Esophagus muscularis mucosa (tissue), 4 donors: ENCODE results near the gene PRCP. TPM values are rescaled to one million over a fixed set of nuclear protein-coding genes. Genes with fewer than 3 reads are reported as not detected.

Experiments used
- DNase-seq: peaks from one replicate; pipeline ENCODE4 v3.0.0-alpha.2; 2017; ENCODE audit errors: extremely low spot score
- H3K27ac ChIP-seq, 4 donors: fragments of 200-600 bp; sonication (generic); replicated peaks in 1 of 4; 1 replicate in 3 of 4; 2 replicates in 1 of 4; pipeline ENCODE4 v1.5.1; 2016 to 2019; ENCODE audit warnings: mild to moderate bottlenecking in 1 of 4
- H3K27me3 ChIP-seq, 4 donors: fragments of 200-600 bp; sonication (generic); one replicate each; pipeline versions ENCODE4 v1.5.1 to v1.6.0; 2016 to 2019
- H3K36me3 ChIP-seq, 4 donors: fragments of 200-600 bp; sonication (generic); one replicate each; pipeline ENCODE4 v1.5.1; 2016 to 2019
- H3K4me1 ChIP-seq, 4 donors: fragments of 200-600 bp; sonication (generic); one replicate each; pipeline ENCODE4 v1.5.1; 2016 to 2019
- H3K4me3 ChIP-seq, 4 donors: fragments of 200-600 bp; sonication (generic); 1 replicate in 2 of 4; 2 replicates in 2 of 4; pipeline ENCODE4 v1.5.1; 2016 to 2019; ENCODE audit warnings: mild to moderate bottlenecking in 4 of 4, moderate library complexity in 1 of 4
- H3K9me3 ChIP-seq, 4 donors: fragments of 200-600 bp; sonication (generic); 1 replicate in 3 of 4; 2 replicates in 1 of 4; pipeline ENCODE4 v1.5.1; 2016 to 2019
- EP300 ChIP-seq: sonication (generic); formaldehyde crosslinking; IDR thresholded peaks from one replicate; pipeline ENCODE4 v1.6.1; 2017; ENCODE audit warnings: antibody characterized with exemption
- POLR2A ChIP-seq: fragments of 450-650 bp; IDR thresholded peaks from one replicate; pipeline ENCODE4 v1.6.1; 2017; ENCODE audit warnings: antibody characterized with exemption, moderate library complexity, mild to moderate bottlenecking, low read depth
- POLR2AphosphoS5 ChIP-seq, 2 donors: sonication (generic); formaldehyde crosslinking; IDR thresholded peaks; one replicate each; pipeline ENCODE4 v1.6.1; 2017; ENCODE audit warnings: antibody characterized with exemption in 2 of 2
- WGBS: methylation state at CpG from one replicate; pipeline ENCODE4 v1.1.5; 2018; 5-methylcytosine and 5-hydroxymethylcytosine counted together
- intact Hi-C: fragments of 100-400 bp; cut with DNase I; formaldehyde crosslinking; loops from one replicate; pipeline ENCODE4 v1.15.1; 2023
- total RNA-seq, 4 donors: library from RNA; depleted of rRNA; stranded (reverse); fragments of >200 nt; gene quantifications; one replicate each; pipeline versions ENCODE4 v1.1.0 to v1.2.1, GENCODE V29; 2016
- TF ChIP-seq, protein P1 (sequence below), 3 experiments: fragments of 200-600 bp in 2 of 3; fragments of 450-650 bp in 1 of 3; sonication (generic) in 2 of 3; IDR thresholded peaks; one replicate each; pipeline ENCODE4 v1.5.1; 2017 to 2019; ENCODE audit warnings: antibody characterized with exemption in 3 of 3, mild to moderate bottlenecking in 2 of 3, moderate library complexity in 1 of 3

Gene PRCP
- total RNA-seq, 4 donors from 2014 or later, result 29.1 to 46.2 (median 35.0) TPM

DNA sequence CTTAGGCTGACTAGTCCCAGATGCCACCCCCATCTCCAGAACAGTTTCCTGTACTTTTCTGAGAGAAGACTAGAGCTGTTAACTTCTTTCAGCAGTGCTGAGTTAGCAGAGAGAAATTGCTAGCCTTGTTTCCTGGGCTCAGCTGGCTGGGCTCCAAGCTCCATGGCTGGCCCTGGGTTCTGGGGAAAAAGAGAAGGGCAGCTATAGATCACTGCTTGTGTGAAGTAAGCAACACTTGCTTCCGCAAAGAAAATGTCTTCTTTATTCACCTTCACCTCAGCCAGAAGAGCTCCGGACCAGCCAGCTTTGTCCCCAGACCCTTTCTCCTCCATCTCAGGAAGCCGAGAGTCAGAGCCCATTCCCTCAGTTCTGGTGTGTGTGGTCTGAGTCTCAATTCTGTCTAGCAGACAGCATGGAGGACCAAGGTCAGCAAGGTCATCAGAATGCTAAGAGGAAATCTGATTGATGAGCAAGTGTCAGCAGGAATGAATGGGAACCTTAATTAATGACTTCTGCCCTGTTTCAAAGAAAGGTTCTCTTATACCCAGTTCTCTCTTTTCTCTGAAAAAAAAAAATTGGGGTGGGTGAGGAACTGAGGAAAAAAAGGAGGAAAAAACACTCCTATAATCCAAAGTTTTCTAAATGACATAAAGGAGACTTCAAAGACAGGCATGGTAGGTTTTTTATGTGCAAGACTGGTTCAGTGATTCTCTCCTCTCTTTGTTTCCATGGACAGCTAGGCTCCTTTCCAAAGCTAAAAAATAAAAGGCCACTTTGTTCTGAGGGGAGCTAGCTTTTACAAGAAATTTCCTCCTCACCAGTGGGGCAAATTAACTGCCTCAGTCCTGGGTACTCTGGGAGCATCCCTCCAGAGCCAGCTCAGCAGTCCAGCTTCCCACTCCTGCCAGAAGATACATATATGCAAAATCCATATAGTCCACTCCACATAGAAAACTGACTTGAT is 103.0 kb downstream of the PRCP start:
- intact Hi-C loops, result no loop called here
- no peak for DNase-seq
- 77% methylated on average over 3 of the region's 3 CpGs for WGBS

DNA sequence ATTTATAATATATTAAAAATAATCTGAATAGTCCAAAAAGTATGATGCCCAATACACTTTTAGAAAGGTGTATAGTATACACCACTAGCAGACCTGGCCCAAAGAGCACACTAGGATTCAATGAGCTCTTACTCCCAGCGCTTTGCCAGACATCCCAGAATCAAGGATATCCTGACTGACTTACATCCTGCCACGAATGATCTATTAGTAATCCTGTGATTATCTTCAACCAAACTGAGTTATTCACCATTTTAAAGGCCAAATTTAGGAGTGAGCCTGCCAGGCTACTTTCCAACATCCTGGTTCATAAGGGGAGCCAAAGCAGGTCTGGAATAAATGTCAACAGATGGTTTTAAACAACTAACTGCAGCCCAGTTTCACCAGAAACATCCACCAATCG is 105.7 kb downstream of the PRCP start:
- intact Hi-C loops, result no loop called here
- TF ChIP-seq EP300 (no peak), POLR2AphosphoS5 (IDR thresholded peaks at IDR 0.05) (no peak), POLR2A (no peak)
- TF ChIP-seq, protein P1, sequence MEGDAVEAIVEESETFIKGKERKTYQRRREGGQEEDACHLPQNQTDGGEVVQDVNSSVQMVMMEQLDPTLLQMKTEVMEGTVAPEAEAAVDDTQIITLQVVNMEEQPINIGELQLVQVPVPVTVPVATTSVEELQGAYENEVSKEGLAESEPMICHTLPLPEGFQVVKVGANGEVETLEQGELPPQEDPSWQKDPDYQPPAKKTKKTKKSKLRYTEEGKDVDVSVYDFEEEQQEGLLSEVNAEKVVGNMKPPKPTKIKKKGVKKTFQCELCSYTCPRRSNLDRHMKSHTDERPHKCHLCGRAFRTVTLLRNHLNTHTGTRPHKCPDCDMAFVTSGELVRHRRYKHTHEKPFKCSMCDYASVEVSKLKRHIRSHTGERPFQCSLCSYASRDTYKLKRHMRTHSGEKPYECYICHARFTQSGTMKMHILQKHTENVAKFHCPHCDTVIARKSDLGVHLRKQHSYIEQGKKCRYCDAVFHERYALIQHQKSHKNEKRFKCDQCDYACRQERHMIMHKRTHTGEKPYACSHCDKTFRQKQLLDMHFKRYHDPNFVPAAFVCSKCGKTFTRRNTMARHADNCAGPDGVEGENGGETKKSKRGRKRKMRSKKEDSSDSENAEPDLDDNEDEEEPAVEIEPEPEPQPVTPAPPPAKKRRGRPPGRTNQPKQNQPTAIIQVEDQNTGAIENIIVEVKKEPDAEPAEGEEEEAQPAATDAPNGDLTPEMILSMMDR (IDR thresholded peaks at IDR 0.05), result no peak
- Histone ChIP-seq H3K9me3 (no peaks in the 10 kb centered on the region), H3K4me1 (peaks cover 0 to 6% (median 2%) of the 10 kb centered on the region in 4 donors), H3K27ac (no peak overlapping the region), H3K36me3 (no peaks in the 10 kb centered on the region), H3K27me3 (no peaks in the 10 kb centered on the region), H3K4me3 (no peak overlapping the region)
- no peak for DNase-seq
- 63% methylated on average over 3 of the region's 3 CpGs for WGBS

More for the DNA sequence above, 103.0 kb downstream of the PRCP start:
- H3K27ac ChIP-seq, result no peak overlapping the region
- no peak overlapping the region for H3K4me3 ChIP-seq
- H3K36me3 ChIP-seq, result no peaks in the 10 kb centered on the region
- H3K27me3 ChIP-seq, result no peaks in the 10 kb centered on the region
- H3K4me1 ChIP-seq, result no peaks in the 10 kb centered on the region
- TF ChIP-seq POLR2A, result no peak
- TF ChIP-seq EP300, result no peak
- TF ChIP-seq POLR2AphosphoS5 (IDR thresholded peaks at IDR 0.05), result no peak
- TF ChIP-seq, protein P1 (IDR thresholded peaks at IDR 0.05), result no peak
- H3K9me3 ChIP-seq, result no peaks in the 10 kb centered on the region

DNA sequence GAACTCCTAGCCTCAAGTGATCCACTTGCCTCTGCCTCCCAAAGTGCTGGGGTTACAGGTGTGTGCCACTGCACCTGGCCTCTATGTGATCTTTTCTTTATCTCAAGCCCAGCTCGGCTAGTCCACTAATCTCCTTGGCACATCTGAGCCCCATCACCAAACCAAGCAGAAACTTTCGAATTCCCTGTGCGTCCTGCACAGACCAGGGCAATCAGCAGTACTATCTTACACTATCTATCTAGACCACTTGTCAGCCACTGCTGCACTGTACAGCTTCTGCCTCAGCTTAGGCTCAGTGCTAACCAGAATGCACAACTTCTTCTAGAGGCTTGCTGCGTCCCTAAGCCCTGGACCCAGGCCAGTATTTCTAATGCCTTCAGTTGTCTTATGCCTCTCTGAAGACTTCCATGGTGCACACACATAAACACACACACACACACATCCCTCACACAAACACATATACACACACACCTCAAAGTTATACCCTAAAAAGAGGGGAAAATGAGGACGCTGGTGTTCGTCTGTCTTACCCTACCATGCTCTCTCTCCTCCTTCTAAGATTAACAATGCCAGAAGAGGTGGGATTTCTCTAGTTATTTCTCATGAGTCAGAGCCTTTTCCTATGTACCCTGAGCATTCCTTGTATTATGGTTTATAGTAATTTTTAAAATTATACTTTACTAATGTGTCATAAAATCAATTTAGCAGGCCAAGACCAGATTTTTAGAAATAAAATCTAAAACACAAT is 107.2 kb downstream of the PRCP start:
- WGBS, result 88% methylated on average over 6 of the region's 6 CpGs
- Histone ChIP-seq H3K36me3 (no peaks in the 10 kb centered on the region), H3K4me3 (no peak overlapping the region), H3K4me1 (peaks cover 0 to 6% (median 2%) of the 10 kb centered on the region in 4 donors), H3K27ac (no peak overlapping the region), H3K9me3 (no peaks in the 10 kb centered on the region), H3K27me3 (no peaks in the 10 kb centered on the region)
- intact Hi-C loops, result no loop called here
- DNase-seq, result no peak
- TF ChIP-seq EP300 (no peak), POLR2A (no peak), POLR2AphosphoS5 (IDR thresholded peaks at IDR 0.05) (no peak)
- TF ChIP-seq, protein P1 (IDR thresholded peaks at IDR 0.05), result no peak

DNA sequence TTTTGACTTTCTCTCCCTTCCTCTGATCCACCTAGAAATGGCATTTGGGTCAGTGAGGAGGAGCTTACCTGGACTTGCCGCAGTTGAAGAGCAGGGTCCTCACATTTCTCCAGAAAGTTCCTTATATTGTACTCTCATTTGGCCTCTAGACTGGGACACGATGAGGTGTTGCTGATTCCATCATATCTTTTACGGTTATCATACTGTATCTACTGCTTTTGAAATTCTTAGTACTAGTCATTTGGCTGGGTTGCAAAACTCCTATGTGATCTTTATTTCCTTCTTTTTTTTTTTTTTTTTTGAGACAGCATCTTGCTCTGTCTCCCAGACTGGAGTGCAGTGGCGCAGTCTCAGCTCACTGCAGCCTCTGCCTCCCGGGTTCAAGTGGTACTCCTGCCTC is 107.9 kb downstream of the PRCP start:
- Histone ChIP-seq H3K27me3 (no peaks in the 10 kb centered on the region), H3K4me3 (no peak overlapping the region), H3K4me1 (peaks cover 0 to 6% (median 2%) of the 10 kb centered on the region in 4 donors), H3K36me3 (no peaks in the 10 kb centered on the region), H3K27ac (no peak overlapping the region), H3K9me3 (no peaks in the 10 kb centered on the region)
- TF ChIP-seq EP300 (no peak), POLR2A (no peak), POLR2AphosphoS5 (IDR thresholded peaks at IDR 0.05) (no peak)
- TF ChIP-seq, protein P1 (IDR thresholded peaks at IDR 0.05), result no peak
- DNase-seq, result no peak
- intact Hi-C loops, result no loop called here
- WGBS, result 88% methylated on average over 5 of the region's 5 CpGs
